Mucosa of stomach (tissue), 1 donor: ENCODE data around the gene MAGOH.

Experiments
- H3K27me3 ChIP-seq: one replicate; pipeline ENCODE4 v1.7.0; 2013; ENCODE audit warnings: mild to moderate bottlenecking, low read length; ENCODE audit not compliant: control insufficient read depth, insufficient read depth
- H3K36me3 ChIP-seq: one replicate; pipeline ENCODE4 v1.7.0; 2013; ENCODE audit warnings: low read length; ENCODE audit not compliant: control insufficient read depth, insufficient read depth
- H3K4me1 ChIP-seq: one replicate; pipeline ENCODE4 v1.7.0; 2013; ENCODE audit warnings: mild to moderate bottlenecking, low read length; ENCODE audit not compliant: control insufficient read depth, insufficient read depth
- H3K4me3 ChIP-seq: one replicate; pipeline ENCODE4 v1.7.0; 2013; ENCODE audit warnings: low read length
- H3K9ac ChIP-seq: one replicate; pipeline ENCODE4 v1.7.0; 2013; ENCODE audit warnings: mild to moderate bottlenecking, low read length, moderate library complexity
- H3K9me3 ChIP-seq: one replicate; pipeline ENCODE4 v1.7.0; 2013; ENCODE audit warnings: mild to moderate bottlenecking, low read length, moderate library complexity; ENCODE audit not compliant: control insufficient read depth
- donor health status: Pancreatic carcinoma.

MAGOH gene

DNA sequence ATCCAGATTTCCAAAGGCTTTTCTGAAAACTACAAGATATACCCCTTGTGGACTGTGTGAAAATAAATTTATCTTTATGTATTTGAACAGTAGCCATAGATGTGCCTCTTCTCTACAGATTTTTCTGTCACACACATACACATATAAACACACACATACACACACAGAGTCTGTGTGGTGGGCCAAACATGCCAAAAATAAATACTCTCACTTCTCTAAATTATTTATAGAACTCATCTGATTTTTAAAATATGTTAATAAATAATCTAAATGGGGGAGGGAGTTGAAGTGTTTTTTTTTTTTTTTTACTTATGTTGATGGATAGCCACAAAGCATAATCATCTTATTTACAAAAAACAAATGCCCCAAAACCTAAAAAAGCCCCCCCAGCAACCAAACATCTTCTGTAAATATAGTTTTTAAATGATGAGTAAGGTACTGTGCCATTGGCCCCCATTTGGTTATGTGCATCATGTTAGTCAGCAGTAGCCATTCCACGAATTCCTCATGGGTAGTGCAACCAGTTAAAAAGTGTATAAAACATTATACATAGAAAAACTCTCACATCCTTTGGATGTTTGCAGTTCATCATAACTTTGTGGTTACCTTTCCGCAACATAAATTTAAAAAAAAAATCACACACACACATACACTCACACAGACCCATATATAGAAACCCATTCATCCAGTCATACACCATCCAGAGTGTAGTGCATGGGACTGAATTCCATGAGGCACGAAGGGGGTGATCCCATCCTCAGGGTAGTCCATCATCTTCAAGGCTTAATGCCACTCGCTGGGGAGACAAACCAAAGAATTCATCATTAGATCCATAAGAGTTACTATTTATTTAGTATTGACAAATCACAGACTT lies 8.2 kb upstream of the MAGOH start:
- Histone ChIP-seq H3K9me3 (no peaks in the 10 kb centered on the region), H3K4me1 (peaks cover 8% of the 10 kb centered on the region), H3K9ac (no peak overlapping the region), H3K36me3 (no peaks in the 10 kb centered on the region), H3K27me3 (no peaks in the 10 kb centered on the region), H3K4me3 (no peak overlapping the region)

DNA sequence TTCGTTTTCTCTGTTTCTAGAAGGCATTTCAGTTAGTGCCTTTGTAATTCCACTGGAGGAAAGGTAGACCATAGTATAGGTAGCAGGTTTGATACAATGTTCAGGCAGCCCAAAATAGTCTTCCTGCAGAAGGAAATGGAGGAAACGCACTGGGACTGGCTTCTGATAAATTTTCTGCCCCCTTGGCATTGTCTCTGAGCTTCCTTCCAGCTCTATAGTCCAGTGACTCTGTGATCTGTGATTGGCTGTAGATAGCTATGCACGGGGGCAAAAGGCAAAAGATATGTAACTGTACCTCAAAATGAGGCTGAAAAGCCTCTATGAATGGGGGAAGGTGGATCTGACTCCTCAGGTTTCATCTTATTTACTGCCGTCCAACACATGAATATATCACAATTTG lies 5.8 kb upstream of the MAGOH start:
- H3K27me3 ChIP-seq, result no peaks in the 10 kb centered on the region

DNA sequence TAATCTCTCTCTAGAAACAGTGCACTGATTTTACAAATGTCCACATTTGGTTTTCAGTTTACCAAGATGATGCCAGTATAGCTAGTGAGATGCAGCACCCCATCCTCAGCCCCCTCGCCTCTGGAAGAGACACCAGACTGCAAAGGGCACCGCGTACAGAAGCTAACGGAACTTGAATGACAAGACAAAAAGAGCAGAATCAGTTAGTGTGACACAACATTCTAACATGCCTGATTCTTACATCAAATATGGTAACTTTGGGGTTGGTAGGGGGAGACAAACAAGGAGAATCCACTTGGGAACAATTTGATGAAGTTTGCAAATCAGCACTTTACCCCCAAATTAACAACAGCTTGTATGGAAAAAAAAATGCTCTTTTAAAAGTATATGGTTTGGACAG lies 4.1 kb upstream of the MAGOH start:
- no peaks in the 10 kb centered on the region for H3K36me3 ChIP-seq
- no peak overlapping the region for H3K9ac ChIP-seq
- no peaks in the 10 kb centered on the region for H3K27me3 ChIP-seq
- no peaks in the 10 kb centered on the region for H3K9me3 ChIP-seq
- H3K4me1 ChIP-seq, result peaks cover 8% of the 10 kb centered on the region
- no peak overlapping the region for H3K4me3 ChIP-seq

More for the DNA sequence above, 5.8 kb upstream of the MAGOH start:
- Histone ChIP-seq H3K9ac (no peak overlapping the region), H3K4me1 (peaks cover 4% of the 10 kb centered on the region), H3K9me3 (no peaks in the 10 kb centered on the region), H3K4me3 (no peak overlapping the region), H3K36me3 (no peaks in the 10 kb centered on the region)

DNA sequence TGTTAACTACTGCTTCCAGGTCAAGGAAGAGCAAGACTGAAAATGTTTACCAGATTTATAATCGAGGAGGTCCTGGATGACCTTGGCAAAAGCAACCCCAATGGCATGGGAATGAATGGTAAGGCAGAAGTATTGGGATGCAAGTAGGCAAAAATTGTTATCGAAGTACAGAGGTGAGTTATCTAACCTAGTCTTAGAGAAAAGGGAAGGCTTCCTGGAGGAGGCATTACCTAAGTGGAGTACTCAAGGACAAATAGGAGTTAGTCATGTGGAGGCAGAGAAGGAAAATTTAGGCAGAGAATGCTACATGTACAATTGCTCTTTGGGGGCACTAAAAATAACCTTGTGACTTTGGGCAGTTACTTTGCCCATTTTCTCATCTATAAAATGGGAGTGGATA lies 3.5 kb upstream of the MAGOH start:
- peaks cover 8% of the 10 kb centered on the region for H3K4me1 ChIP-seq
- H3K4me3 ChIP-seq, result no peak overlapping the region
- no peaks in the 10 kb centered on the region for H3K27me3 ChIP-seq
- H3K36me3 ChIP-seq, result no peaks in the 10 kb centered on the region
- H3K9ac ChIP-seq, result no peak overlapping the region
- no peaks in the 10 kb centered on the region for H3K9me3 ChIP-seq

DNA sequence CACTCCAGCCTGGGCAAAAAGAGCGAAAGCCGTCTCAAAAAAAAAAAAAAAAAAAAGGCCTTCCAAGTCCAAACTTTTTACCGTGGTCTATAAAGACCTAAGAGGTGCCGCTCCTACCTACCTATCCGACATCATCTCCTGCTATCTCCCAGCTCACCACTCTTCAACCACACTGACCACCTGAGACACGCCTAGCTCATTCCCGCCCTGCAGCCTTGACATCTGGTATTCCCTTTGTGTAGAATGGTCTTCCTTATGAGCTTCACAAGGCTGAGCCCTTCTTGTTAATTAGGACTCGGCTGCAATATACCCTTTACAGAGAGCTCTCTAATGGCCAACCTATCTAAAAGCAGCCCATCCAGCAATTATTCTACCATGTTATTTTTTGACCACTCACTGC lies 680 bp downstream of the MAGOH start:
- H3K36me3 ChIP-seq, result no peaks in the 10 kb centered on the region
- H3K9me3 ChIP-seq, result no peaks in the 10 kb centered on the region
- H3K9ac ChIP-seq, result peak overlapping the region; percentile 95
- peaks cover 8% of the 10 kb centered on the region for H3K4me1 ChIP-seq
- no peaks in the 10 kb centered on the region for H3K27me3 ChIP-seq
- H3K4me3 ChIP-seq, result peak overlapping the region; percentile 75

DNA sequence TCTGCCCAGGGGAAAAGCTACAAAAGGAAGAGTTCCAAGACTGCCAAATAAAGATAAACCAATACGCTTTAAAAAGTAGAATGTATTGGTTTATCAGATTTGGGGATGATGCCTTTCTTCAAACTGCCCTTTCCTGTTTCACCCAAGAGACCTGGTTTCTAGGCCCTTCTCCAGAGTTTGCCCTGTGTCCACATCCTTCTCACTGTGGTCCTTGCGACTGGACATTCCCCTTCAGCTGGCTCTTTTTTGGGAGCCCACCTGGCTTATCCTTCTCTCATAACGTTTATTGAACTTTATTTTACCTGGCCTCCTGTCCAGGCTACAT lies 17.4 kb downstream of the MAGOH start:
- no peaks in the 10 kb centered on the region for H3K36me3 ChIP-seq
- H3K4me1 ChIP-seq, result peaks cover 13% of the 10 kb centered on the region
- peak overlapping the region; percentile 79 for H3K9ac ChIP-seq
- H3K27me3 ChIP-seq, result no peaks in the 10 kb centered on the region
- no peaks in the 10 kb centered on the region for H3K9me3 ChIP-seq
- peak overlapping the region; percentile 85 for H3K4me3 ChIP-seq

DNA sequence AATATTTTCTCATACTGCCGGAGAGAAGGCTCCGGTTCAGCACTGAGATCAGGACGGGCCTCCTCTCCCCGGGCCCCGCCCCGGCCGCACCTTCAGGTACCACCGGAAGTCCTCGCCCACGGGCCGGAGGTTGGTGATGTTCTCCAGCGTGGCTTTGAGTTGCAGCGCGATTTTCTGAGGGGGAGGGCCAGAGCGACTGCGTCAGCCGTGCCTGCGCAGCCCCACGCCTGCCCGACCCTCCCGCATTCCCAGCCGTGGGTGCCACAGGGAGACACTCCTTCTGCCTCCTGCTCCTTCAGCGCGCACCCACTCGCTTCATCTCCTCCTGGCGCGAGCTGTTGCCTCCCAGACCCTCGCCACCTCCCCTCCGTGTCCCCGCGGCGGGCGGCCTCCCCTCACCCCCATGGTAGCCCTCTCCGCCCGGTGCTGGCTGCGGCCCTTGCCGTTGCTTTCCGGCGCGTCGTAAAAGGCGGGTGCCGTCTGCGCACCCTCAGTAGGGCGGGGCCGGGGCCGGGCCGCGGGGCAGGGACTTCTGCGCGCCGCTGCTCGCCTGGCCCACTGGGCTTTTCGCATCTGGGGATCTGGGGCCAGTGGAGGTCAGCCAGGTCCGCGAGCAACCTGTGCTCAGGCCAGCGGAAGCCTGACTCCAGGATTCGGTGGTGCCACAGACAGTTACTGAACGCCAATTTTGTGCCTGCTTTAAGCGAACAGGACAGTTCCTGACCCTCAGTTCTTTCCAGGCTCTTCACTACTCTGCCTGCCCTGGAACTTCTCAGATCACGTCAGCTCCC lies 18.0 kb downstream of the MAGOH start, which contains the start of gene CZIB:
Gene CZIB (minus strand): TSS at position 464 of the 791 bp plus-strand sequence. CDS start 59 bp downstream, at position 405.
- Histone ChIP-seq H3K36me3 (no peaks in the 10 kb centered on the region), H3K4me1 (peaks cover 13% of the 10 kb centered on the region), H3K27me3 (no peaks in the 10 kb centered on the region), H3K9me3 (no peaks in the 10 kb centered on the region), H3K4me3 (peak within 1 kb of the TSS; percentile 85), H3K9ac (peak within 1 kb of the TSS; percentile 79)

DNA sequence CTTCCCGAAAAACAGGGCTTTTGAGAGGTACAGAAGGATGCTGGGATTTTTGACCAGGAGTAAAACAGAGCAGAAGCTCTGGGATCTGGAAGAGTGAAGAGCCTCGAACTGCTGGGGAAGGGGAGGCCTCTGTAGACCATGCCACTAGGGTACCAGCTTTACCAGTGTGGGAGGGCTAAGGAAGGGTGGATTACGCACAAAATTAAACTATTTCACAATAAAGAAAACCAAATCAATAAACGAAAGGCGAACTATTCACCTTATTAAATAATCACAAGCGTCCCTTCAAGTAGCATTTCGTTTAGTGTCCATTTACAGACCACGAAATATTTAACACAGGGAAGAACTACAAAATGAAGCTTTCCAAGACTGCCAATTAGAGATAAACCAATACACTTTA lies 18.6 kb downstream of the MAGOH start:
- H3K9me3 ChIP-seq, result no peaks in the 10 kb centered on the region
- H3K4me3 ChIP-seq, result peak overlapping the region; percentile 85
- peaks cover 1% of the 10 kb centered on the region for H3K36me3 ChIP-seq
- peak overlapping the region; percentile 79 for H3K9ac ChIP-seq
- H3K27me3 ChIP-seq, result no peaks in the 10 kb centered on the region
- H3K4me1 ChIP-seq, result peaks cover 13% of the 10 kb centered on the region

DNA sequence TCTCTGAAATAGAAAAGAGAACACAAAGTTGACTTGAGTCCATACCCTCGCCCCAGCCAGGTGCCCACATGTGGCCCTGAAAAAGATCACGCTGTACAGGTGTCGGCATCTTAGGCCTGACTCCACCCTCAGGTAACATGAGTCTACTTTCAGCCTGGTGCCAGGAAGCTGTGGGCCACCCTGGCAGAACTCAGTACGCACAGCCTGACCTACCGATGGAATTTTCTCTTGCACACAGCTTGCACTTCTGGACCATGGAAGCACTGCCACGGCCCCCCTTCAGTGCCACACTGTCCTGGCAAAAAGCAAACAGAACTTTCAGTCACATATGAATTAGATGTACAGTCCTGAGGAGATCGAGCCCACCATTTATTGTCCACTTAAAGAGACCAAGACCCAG lies 20.1 kb downstream of the MAGOH start:
- Histone ChIP-seq H3K9ac (no peak overlapping the region), H3K9me3 (no peaks in the 10 kb centered on the region), H3K36me3 (peaks cover 9% of the 10 kb centered on the region)

DNA sequence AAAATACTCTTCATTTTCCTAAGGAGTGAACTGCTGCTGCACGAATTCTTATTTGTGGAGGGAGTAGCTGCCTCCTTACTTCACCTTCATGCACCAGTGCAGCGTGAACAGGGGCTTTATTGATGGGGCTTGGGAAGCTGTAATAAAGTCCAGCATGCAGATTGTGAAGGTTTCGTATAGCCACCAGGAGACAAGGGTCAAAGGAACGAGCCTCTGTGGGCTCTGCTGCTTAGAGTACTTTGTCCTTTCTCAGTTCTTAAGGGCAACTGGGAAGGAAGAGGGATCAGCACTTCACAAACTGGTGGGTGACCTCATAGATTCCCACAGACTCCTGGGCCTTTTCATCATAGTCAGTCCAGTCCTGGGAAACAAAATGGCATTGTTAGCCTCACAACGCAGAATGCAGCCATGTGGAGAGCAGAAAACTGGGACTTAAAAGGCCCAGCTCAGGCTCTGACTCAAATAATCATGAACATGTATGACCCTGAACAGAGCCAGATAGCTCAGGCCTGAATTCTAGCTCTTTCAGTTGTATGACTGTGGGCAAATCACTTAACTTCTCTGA lies 23.9 kb downstream of the MAGOH start:
- no peaks in the 10 kb centered on the region for H3K27me3 ChIP-seq
- H3K9me3 ChIP-seq, result no peaks in the 10 kb centered on the region
- peaks cover 2% of the 10 kb centered on the region for H3K4me1 ChIP-seq
- no peak overlapping the region for H3K9ac ChIP-seq
- H3K36me3 ChIP-seq, result peaks cover 23% of the 10 kb centered on the region
- no peak overlapping the region for H3K4me3 ChIP-seq

More for the DNA sequence above, 20.1 kb downstream of the MAGOH start:
- H3K4me1 ChIP-seq, result peaks cover 13% of the 10 kb centered on the region
- no peak overlapping the region for H3K4me3 ChIP-seq
- H3K27me3 ChIP-seq, result no peaks in the 10 kb centered on the region

DNA sequence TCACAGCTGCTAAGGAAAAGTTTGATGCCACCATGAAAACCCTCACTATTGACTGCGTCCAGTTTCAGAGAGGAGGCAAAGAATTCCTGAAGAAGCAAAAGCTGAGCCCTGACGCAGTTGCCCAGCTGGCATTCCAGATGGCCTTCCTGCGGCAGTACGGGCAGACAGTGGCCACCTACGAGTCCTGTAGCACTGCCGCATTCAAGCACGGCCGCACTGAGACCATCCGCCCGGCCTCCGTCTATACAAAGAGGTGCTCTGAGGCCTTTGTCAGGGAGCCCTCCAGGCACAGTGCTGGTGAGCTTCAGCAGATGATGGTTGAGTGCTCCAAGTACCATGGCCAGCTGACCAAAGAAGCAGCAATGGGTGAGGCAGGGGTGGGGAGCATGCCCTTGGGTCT lies 27.4 kb downstream of the MAGOH start:
- Histone ChIP-seq H3K4me3 (no peak overlapping the region), H3K9me3 (no peaks in the 10 kb centered on the region), H3K27me3 (no peaks in the 10 kb centered on the region), H3K36me3 (peaks cover 23% of the 10 kb centered on the region), H3K9ac (no peak overlapping the region), H3K4me1 (no peaks in the 10 kb centered on the region)

DNA sequence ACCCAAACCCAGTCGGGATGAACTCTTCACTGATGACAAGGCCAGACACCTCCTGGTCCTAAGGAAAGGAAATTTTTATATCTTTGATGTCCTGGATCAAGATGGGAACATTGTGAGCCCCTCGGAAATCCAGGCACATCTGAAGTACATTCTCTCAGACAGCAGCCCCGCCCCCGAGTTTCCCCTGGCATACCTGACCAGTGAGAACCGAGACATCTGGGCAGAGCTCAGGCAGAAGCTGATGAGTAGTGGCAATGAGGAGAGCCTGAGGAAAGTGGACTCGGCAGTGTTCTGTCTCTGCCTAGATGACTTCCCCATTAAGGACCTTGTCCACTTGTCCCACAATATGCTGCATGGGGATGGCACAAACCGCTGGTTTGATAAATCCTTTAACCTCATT lies 28.0 kb downstream of the MAGOH start:
- H3K27me3 ChIP-seq, result no peaks in the 10 kb centered on the region
- no peaks in the 10 kb centered on the region for H3K4me1 ChIP-seq
- H3K9me3 ChIP-seq, result no peaks in the 10 kb centered on the region
- peaks cover 23% of the 10 kb centered on the region for H3K36me3 ChIP-seq
- no peak overlapping the region for H3K9ac ChIP-seq
- no peak overlapping the region for H3K4me3 ChIP-seq
